ENCODE measurements around the gene ZDHHC24. TPM values are rescaled to one million over a fixed set of nuclear protein-coding genes. Genes with fewer than 3 reads are reported as not detected.

Gene ZDHHC24
- total RNA-seq, 2 experiments from 2014 or later: 17.0 to 18.4 TPM

- no peaks in the 10 kb centered on the region for H3K27me3 ChIP-seq (ENCODE audit: control insufficient read depth in 1 of 2, insufficient read depth in 2 of 2, low read length in 2 of 2)
- H3K27ac Mint-ChIP-seq: no peak overlapping the region
- no peak overlapping the region for H3K4me3 ChIP-seq (ENCODE audit: low read length)
- ChIA-PET CTCF (no interaction called here), POLR2A (no interaction called here)
- no peak overlapping the region for H3K4me3 Mint-ChIP-seq
- H3K27ac ChIP-seq (ENCODE audit: low read depth in 1 of 2, low read length in 2 of 2): no peak overlapping the region
- H3K36me3 Mint-ChIP-seq (ENCODE audit: low read depth): no peaks in the 10 kb centered on the region
- intact Hi-C loops (cut with DNase I, micrococcal nuclease): no loop called here
- TF ChIP-seq CTCF (IDR thresholded peaks at IDR 0.05): no peak
- ATAC-seq (ENCODE audit: poor library complexity) (no peak), DNase-seq (no peak)
- H3K9me3 ChIP-seq (ENCODE audit: control insufficient read depth in 1 of 2, insufficient read depth in 1 of 2, low read length in 2 of 2): no peaks in the 10 kb centered on the region
- no peaks in the 10 kb centered on the region for H3K27me3 Mint-ChIP-seq
- no peaks in the 10 kb centered on the region for H3K36me3 ChIP-seq (ENCODE audit: insufficient read depth, low read length)
- peaks cover 12% of the 10 kb centered on the region for H3K4me1 ChIP-seq (ENCODE audit: insufficient read depth, low read length)
- no peaks in the 10 kb centered on the region for H3K9me3 Mint-ChIP-seq
- no peaks in the 10 kb centered on the region for H3K4me1 Mint-ChIP-seq (ENCODE audit: low read depth)
These were observed 19.1 kb upstream of the ZDHHC24 start for GRCh38 chr11:66564984-66565383.

GRCh38 chr11:66564538-66564937 lies 18.7 kb upstream of the ZDHHC24 start:
- no peak overlapping the region for H3K27ac Mint-ChIP-seq
- peak overlapping the region; percentile 68 for H3K4me3 Mint-ChIP-seq

GRCh38 chr11:66563832-66564231 lies 18.0 kb upstream of the ZDHHC24 start:
- ATAC-seq (ENCODE audit: poor library complexity) (no peak), DNase-seq (no peak)
- Mint-ChIP-seq H3K9me3 (no peaks in the 10 kb centered on the region), H3K4me3 (no peak overlapping the region), H3K27ac (no peak overlapping the region), H3K4me1 (ENCODE audit: low read depth) (peaks cover 2% of the 10 kb centered on the region), H3K36me3 (ENCODE audit: low read depth) (no peaks in the 10 kb centered on the region), H3K27me3 (peaks cover 3% of the 10 kb centered on the region)
- Histone ChIP-seq H3K27ac (ENCODE audit: low read depth in 1 of 2, low read length in 2 of 2) (no peak overlapping the region), H3K4me3 (ENCODE audit: low read length) (no peak overlapping the region), H3K4me1 (ENCODE audit: insufficient read depth, low read length) (peaks cover 17% of the 10 kb centered on the region), H3K36me3 (ENCODE audit: insufficient read depth, low read length) (no peaks in the 10 kb centered on the region), H3K9me3 (ENCODE audit: control insufficient read depth in 1 of 2, insufficient read depth in 1 of 2, low read length in 2 of 2) (no peaks in the 10 kb centered on the region), H3K27me3 (ENCODE audit: control insufficient read depth in 1 of 2, insufficient read depth in 2 of 2, low read length in 2 of 2) (peaks cover 0 to under 1% of the 10 kb centered on the region in 2 experiments)
- intact Hi-C loops (cut with DNase I, micrococcal nuclease): no loop called here
- CTCF ChIA-PET: no interaction called here
- POLR2A ChIA-PET: interaction anchor here (0.6 kb wide), 1 partner anchor 52 kb away, joined by 3 read pairs; no protein-coding TSS in a partner anchor
- no peak for TF ChIP-seq CTCF (IDR thresholded peaks at IDR 0.05)

More at GRCh38 chr11:66564538-66564937, 18.7 kb upstream of the ZDHHC24 start:
- DNase-seq: no peak
- Mint-ChIP-seq H3K9me3 (no peaks in the 10 kb centered on the region), H3K4me1 (ENCODE audit: low read depth) (no peaks in the 10 kb centered on the region), H3K27me3 (no peaks in the 10 kb centered on the region), H3K36me3 (ENCODE audit: low read depth) (no peaks in the 10 kb centered on the region)
- no peak for TF ChIP-seq CTCF (IDR thresholded peaks at IDR 0.05)
- Histone ChIP-seq H3K9me3 (ENCODE audit: control insufficient read depth in 1 of 2, insufficient read depth in 1 of 2, low read length in 2 of 2) (no peaks in the 10 kb centered on the region), H3K4me1 (ENCODE audit: insufficient read depth, low read length) (peaks cover 12% of the 10 kb centered on the region), H3K27me3 (ENCODE audit: control insufficient read depth in 1 of 2, insufficient read depth in 2 of 2, low read length in 2 of 2) (no peaks in the 10 kb centered on the region), H3K36me3 (ENCODE audit: insufficient read depth, low read length) (no peaks in the 10 kb centered on the region), H3K27ac (ENCODE audit: low read depth in 1 of 2, low read length in 2 of 2) (no peak overlapping the region), H3K4me3 (ENCODE audit: low read length) (no peak overlapping the region)
- no peak for ATAC-seq (ENCODE audit: poor library complexity)
- intact Hi-C loops (cut with DNase I, micrococcal nuclease): no loop called here
- ChIA-PET POLR2A (no interaction called here), CTCF (no interaction called here)

Measured in CD4-positive, alpha-beta T cell (primary cell).